B cell (primary cell): ENCODE results near the gene MTERF4. TPM values are rescaled to one million over a fixed set of nuclear protein-coding genes. Genes with fewer than 3 reads are reported as not detected.

Source experiments
- ATAC-seq: fragments of 200-7000 bp; cut with Tn5 transposase; one replicate; pipeline ENCODE4 v1.10.0; 2021; ENCODE audit warnings: low read depth, mild to moderate bottlenecking, moderate number of reproducible peaks, moderate library complexity
- CTCF ChIA-PET: fragments of 350-600 bp; sonication (Branson Sonifier 250); formaldehyde crosslinking; loops from one replicate; lab custom pipeline; 2021; ENCODE audit warnings: antibody characterized with exemption, inconsistent platforms; lab: Charles Lee
- POLR2A ChIA-PET: fragments of 350-600 bp; sonication (Branson Sonifier 250); formaldehyde crosslinking; loops from one replicate; lab custom pipeline; 2021; ENCODE audit warnings: antibody characterized with exemption; lab: Charles Lee
- DNase-seq: peaks from one replicate; pipeline ENCODE4 v3.0.0; 2013
- H2AFZ ChIP-seq: 2 replicates; pipeline ENCODE4 v1.6.1; 2012; ENCODE audit warnings: mild to moderate bottlenecking, low read depth, low read length; ENCODE audit not compliant: insufficient read depth, poor library complexity, severe bottlenecking
- H3K27ac ChIP-seq, 2 donors: 1 replicate in 1 of 2; 2 replicates in 1 of 2; pipeline ENCODE4 v1.5.1; 2012 to 2013; ENCODE audit warnings: low read length in 2 of 2, mild to moderate bottlenecking in 2 of 2, moderate library complexity in 1 of 2
- H3K27me3 ChIP-seq, 4 experiments: fragments of 200-600 bp in 1 of 4; sonication (generic) in 1 of 4; replicated peaks in 1 of 4; 1 replicate in 2 of 4; 2 replicates in 2 of 4; pipeline versions ENCODE4 v1.6.1 to v1.7.0; 2013 to 2016; ENCODE audit warnings: low read length in 3 of 4, mild to moderate bottlenecking in 2 of 4, mixed read lengths in 1 of 4, moderate library complexity in 1 of 4; ENCODE audit not compliant: insufficient read depth in 4 of 4, control insufficient read depth in 3 of 4; ENCODE audit errors: control extremely low read depth in 1 of 4
- H3K36me3 ChIP-seq, 2 experiments: replicated peaks in 1 of 2; 1 replicate in 1 of 2; 2 replicates in 1 of 2; pipeline versions ENCODE4 v1.6.1 to v1.7.1; 2013; ENCODE audit warnings: low read length in 1 of 2; ENCODE audit not compliant: insufficient read depth in 2 of 2, control insufficient read depth in 1 of 2; ENCODE audit errors: control extremely low read depth in 1 of 2, extremely low read depth in 1 of 2
- H3K4me1 ChIP-seq, 2 donors: fragments of 200-600 bp in 1 of 2; sonication (generic) in 1 of 2; 1 replicate in 1 of 2; 2 replicates in 1 of 2; pipeline versions ENCODE4 v1.5.1 to v1.6.1; 2013 to 2017; ENCODE audit warnings: low read length in 2 of 2; ENCODE audit not compliant: control insufficient read depth in 2 of 2, insufficient read depth in 2 of 2
- H3K4me2 ChIP-seq: replicated peaks from 2 replicates; pipeline ENCODE3; 2012; ENCODE audit warnings: mild to moderate bottlenecking, low read depth, low read length; ENCODE audit not compliant: poor library complexity, severe bottlenecking
- H3K4me3 ChIP-seq, 5 experiments: fragments of 200-600 bp in 1 of 5; sonication (generic) in 1 of 5; 1 replicate in 3 of 5; 2 replicates in 2 of 5; pipeline versions ENCODE4 v1.5.1 to v1.7.0; 2011 to 2016; ENCODE audit warnings: low read length in 4 of 5, mild to moderate bottlenecking in 4 of 5, low read depth in 2 of 5, control low read depth in 1 of 5, moderate library complexity in 1 of 5; ENCODE audit not compliant: insufficient read depth in 1 of 5; ENCODE audit errors: control extremely low read depth in 1 of 5, extremely low read depth in 1 of 5
- H3K79me2 ChIP-seq: fragments of 200-600 bp; sonication (generic); one replicate; pipeline ENCODE4 v1.6.0; 2016; ENCODE audit warnings: low read length; ENCODE audit not compliant: control insufficient read depth, insufficient read depth
- H3K9ac ChIP-seq: fragments of 200-600 bp; sonication (generic); 2 replicates; pipeline ENCODE4 v1.6.1; 2017; ENCODE audit warnings: mild to moderate bottlenecking, low read length, moderate library complexity
- H3K9me3 ChIP-seq, 3 donors: one replicate each; pipeline versions ENCODE4 v1.6.1 to v1.7.1; 2013; ENCODE audit warnings: low read length in 2 of 3; ENCODE audit not compliant: control insufficient read depth in 2 of 3, insufficient read depth in 1 of 3; ENCODE audit errors: control extremely low read depth in 1 of 3
- H4K20me1 ChIP-seq: 2 replicates; pipeline ENCODE4 v1.6.0; 2012; ENCODE audit warnings: mild to moderate bottlenecking, low read length; ENCODE audit not compliant: insufficient read depth, control insufficient read depth, poor library complexity, severe bottlenecking
- H3K27ac Mint-ChIP-seq: one replicate; pipeline ENCODE4 v1.8.0; 2021; ENCODE audit warnings: mixed read lengths
- H3K27me3 Mint-ChIP-seq: one replicate; pipeline ENCODE4 v1.8.0; 2021; ENCODE audit warnings: mixed read lengths
- H3K4me1 Mint-ChIP-seq: one replicate; pipeline ENCODE4 v1.8.0; 2021; ENCODE audit warnings: mixed read lengths
- H3K4me3 Mint-ChIP-seq: one replicate; pipeline ENCODE4 v1.8.0; 2021; ENCODE audit warnings: mixed read lengths
- H3K9me3 Mint-ChIP-seq: one replicate; pipeline ENCODE4 v1.8.0; 2022; ENCODE audit warnings: mixed read lengths; ENCODE audit not compliant: insufficient read depth
- EZH2 ChIP-seq: IDR thresholded peaks from 2 replicates; pipeline ENCODE4 v1.6.1; 2012; ENCODE audit warnings: borderline replicate concordance, low read depth, mild to moderate bottlenecking, moderate library complexity, low read length; ENCODE audit not compliant: insufficient read depth, poor library complexity, severe bottlenecking
- WGBS: methylation state at CpG from one replicate; pipeline ENCODE4 v1.1.5; 2013; ENCODE audit warnings: missing lambda C conversion rate; ENCODE audit not compliant: insufficient coverage; 5-methylcytosine and 5-hydroxymethylcytosine counted together
- intact Hi-C: fragments of 100-400 bp; cut with micrococcal nuclease; formaldehyde crosslinking; loops from one replicate; pipeline ENCODE4 v1.10.0; 2022
- polyA plus RNA-seq: library from polyadenylated mRNA; depleted of rRNA; stranded (reverse); fragments of >200 nt; gene quantifications from 2 replicates; pipeline ENCODE4 v1.2.3, GENCODE V29; 2012
- total RNA-seq, 2 donors: library from RNA; stranded (reverse); fragments of 120-200 nt in 1 of 2; gene quantifications; 1 replicate in 1 of 2; 2 replicates in 1 of 2; pipeline versions ENCODE4 v1.2.3 to v1.2.4, GENCODE V29; 2013 to 2022
- TF ChIP-seq, protein P1 (sequence below): fragments of 200-600 bp; IDR thresholded peaks from one replicate; pipeline ENCODE4 v1.8.0; 2022; ENCODE audit warnings: antibody characterized with exemption, mild to moderate bottlenecking

MTERF4 gene
- total and polyA plus RNA-seq, 2 donors (not counting 1 experiment from before 2014, with no cell fraction given) = 88.7 to 153 TPM

GRCh38 chr2:241110089-241110606 is 8.1 kb upstream of the MTERF4 start:
- TF ChIP-seq EZH2 = no peak
- TF ChIP-seq, protein P1, sequence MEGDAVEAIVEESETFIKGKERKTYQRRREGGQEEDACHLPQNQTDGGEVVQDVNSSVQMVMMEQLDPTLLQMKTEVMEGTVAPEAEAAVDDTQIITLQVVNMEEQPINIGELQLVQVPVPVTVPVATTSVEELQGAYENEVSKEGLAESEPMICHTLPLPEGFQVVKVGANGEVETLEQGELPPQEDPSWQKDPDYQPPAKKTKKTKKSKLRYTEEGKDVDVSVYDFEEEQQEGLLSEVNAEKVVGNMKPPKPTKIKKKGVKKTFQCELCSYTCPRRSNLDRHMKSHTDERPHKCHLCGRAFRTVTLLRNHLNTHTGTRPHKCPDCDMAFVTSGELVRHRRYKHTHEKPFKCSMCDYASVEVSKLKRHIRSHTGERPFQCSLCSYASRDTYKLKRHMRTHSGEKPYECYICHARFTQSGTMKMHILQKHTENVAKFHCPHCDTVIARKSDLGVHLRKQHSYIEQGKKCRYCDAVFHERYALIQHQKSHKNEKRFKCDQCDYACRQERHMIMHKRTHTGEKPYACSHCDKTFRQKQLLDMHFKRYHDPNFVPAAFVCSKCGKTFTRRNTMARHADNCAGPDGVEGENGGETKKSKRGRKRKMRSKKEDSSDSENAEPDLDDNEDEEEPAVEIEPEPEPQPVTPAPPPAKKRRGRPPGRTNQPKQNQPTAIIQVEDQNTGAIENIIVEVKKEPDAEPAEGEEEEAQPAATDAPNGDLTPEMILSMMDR = no peak
- intact Hi-C loops = loop anchor here (1.0 to 2.0 kb wide), 3 partner anchors 8 to 75 kb away; partner anchors contain the start of genes MTERF4 and PASK
- no peaks in the 10 kb centered on the region for H4K20me1 ChIP-seq
- ChIA-PET CTCF (interaction anchor here (1.3 to 3.3 kb wide), 3 partner anchors 10 to 40 kb away, joined by 4 to 20 read pairs (median 16); partner anchors contain the start of genes MTERF4, PASK and PPP1R7), POLR2A (interaction anchor here (1.2 to 2.6 kb wide), 6 partner anchors 9 to 39 kb away, joined by 3 to 29 read pairs (median 8); partner anchors contain the start of genes MTERF4, PASK and PPP1R7)
- DNase-seq (no peak), ATAC-seq (no peak)
- Mint-ChIP-seq H3K4me3 (peak overlapping the region; percentile 74), H3K4me1 (peaks cover 53% of the 10 kb centered on the region), H3K27me3 (no peaks in the 10 kb centered on the region), H3K27ac (peak overlapping the region; percentile 97), H3K9me3 (no peaks in the 10 kb centered on the region)
- H3K9me3 ChIP-seq = peaks cover 0 to 6% (median 0%) of the 10 kb centered on the region in 3 donors
- peak overlapping the region; percentile 53 for H3K4me2 ChIP-seq
- H3K27ac ChIP-seq = peak overlapping the region; percentile 89 to 95
- no peak overlapping the region for H3K9ac ChIP-seq
- H3K36me3 ChIP-seq = peaks cover 0 to 25% of the 10 kb centered on the region in 2 experiments
- 86% methylated on average over 9 of the region's 9 CpGs for WGBS
- no peaks in the 10 kb centered on the region for H3K79me2 ChIP-seq
- H3K4me3 ChIP-seq = peak overlapping the region in 1 of 5 experiments; percentile 3
- H3K27me3 ChIP-seq = no peaks in the 10 kb centered on the region
- peak overlapping the region; percentile 53 for H2AFZ ChIP-seq
- peaks cover 35 to 59% of the 10 kb centered on the region in 2 donors for H3K4me1 ChIP-seq
